NCI-H1092 treated with DMSO at 0.1 percent for 48 hours (cell line): ENCODE results near the gene EHD1.
A peak's percentile ranks its signal among the peaks of the same experiment; 100 is the strongest.
"Not testable (repeated sequence)": the region's sequence is repeated elsewhere in the genome, so short reads cannot be mapped to it uniquely, and the experiment has no call there.

Experiments
- DNase-seq: peaks from one replicate; lab custom pipeline; 2025; lab: John Stamatoyannopoulos, UW

The EHD1 gene

DNA sequence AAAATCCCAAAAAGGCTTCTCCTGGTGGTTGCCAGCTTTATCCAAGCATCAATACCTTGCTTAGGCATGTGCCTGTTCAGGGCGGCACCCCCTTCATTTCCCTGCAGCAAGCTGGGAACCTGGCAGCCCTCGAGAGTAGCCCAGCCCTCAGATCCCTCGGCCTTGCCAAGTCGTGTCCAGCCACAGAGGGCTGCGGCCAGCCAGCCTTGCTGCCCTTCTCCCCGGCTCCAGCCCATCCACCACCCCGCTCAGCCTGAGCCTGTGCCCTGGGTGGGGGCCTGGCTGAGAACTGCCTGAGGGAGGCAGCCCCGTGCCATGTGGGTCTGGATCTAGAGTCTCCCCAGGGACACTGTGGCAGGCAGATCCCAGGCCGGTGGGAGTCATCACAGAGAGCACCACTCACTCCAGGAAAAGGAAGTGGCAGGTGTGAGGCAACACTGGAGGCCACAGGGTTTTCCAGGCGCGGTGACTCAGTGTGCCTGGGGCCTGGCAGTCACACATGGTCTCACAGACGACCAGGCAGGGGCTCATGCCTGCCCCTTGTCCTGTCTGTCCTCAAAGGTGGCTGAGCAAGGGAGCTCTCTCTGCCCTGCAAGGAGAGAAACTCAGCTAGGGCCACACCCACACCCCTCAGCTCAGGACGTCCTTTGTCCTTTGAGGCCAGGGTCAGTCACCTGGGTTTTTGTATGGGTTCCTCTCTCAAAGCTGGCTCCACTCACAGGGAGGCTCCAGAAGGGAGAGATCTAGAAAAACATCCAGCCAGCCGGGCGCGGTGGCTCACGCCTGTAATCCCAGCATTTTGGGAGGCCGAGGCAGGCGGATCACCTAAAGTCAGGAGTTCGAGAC, 21.8 kb downstream of the EHD1 start:
- DNase-seq: no peak

DNA sequence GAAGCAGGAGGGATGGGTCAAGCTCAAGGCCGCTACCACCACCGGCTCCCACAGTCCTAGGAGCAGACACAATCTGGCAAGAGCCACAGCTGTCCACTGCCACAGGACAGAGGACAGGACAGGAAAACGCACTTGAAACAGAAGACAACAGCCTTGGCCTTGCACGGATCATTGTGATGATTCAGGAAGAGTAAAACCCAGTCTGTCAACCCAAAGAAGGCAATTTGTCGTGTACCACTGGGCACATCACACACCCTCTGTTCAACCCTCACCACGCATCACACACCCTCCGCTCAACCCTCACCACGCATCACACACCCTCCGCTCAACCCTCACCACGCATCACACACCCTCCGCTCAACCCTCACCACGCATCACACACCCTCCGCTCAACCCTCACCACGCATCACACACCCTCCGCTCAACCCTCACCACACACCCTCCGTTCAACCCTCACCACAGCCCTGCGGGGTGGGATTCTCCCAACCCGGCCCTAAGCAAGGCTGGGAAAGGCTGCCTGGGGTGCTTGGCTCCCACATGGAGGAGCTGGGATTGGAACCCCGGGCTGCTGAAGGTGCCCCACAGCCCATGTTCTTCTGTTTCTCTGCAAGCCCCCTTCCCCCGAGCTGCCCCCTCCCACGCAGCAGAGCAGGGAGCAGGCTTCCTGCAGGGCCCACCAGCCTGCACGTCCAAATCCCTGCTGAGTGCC, 22.7 kb downstream of the EHD1 start:
- no peak for DNase-seq

DNA sequence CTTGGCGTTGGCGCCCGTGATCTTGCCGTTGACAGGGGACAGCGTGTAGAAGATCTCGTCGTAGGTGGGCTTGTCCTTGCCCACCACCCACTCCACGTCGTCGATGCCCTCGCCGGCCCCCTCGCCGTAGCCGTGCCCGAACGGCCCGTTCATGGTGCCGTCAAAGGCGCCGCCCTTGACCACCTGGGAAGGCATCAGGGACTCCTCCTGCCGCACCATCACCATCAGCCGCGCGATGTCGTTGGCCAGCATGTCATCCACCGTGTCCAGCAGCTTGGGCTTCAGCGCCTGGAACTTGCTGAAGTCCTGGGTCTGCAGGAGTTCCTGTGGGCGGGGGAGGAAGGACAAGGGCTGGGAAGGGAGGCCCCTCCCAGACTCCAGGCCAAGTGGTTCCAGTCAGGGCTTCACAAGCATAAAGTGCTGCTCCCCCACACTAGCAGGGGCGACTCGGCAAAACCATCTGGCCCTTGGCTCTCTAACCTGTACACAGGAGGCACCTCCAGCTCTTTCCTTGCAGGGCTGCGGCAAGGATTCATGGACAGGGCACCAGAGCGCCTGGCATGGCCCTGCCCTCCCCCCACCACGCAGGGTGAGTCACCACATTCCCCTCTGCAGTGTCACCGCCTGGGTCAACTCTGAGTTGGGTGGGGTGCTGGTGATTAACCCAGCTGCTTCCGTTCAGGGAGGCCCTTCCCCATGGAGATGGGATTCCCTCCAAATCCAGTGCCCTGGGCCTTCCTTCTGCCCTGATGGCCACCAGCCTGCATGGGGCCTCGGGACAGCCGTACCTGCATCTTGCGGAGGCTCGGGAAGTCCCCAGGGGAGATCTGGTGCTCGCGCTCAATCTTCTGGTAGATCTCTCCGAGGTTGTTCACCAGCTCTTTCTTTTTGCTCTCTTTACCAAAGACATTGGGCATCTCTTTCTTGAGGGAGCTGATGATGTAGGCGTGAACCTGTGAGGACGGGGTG, 23.6 kb downstream of the EHD1 start:
- DNase-seq: no peak

DNA sequence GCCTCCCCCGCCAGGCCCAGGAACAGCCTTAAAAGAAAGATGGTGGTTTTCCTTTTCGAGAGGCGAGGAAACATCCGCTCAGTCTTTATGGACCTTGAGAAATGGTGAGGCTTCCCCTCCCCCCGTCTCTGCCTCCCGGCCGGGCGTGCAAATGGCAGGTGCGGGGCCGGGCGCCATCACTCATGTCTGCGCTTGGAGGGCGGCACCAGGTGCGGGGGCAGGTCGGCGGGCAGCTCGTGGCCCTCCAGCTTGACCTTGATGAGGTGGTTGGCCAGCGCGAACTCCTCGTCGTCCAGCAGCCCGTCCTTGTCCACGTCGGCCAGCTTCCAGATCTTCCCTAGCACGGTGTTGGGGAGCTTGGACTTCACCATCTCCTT, 24.3 kb downstream of the EHD1 start:
- no peak for DNase-seq

DNA sequence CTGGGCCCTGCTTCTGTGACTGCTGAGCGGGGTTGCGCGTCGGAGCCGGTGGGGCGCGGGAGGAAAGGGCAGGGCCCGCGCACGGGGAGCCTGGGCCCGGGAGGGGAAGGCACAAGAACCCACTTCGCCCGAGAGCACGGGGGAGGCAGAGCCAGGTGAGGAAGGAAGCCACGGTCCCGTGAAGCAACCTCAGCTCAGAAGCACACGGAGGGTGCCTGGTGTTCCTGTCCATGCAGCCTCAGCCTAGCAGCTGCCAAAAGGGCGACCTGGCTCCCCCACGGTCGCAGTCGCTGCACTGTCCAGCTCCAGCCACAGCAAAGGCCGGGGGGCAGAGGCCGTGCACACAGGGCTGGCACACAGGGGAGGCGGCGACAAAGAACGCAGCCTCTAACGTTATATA, 24.7 kb downstream of the EHD1 start:
- no peak for DNase-seq

DNA sequence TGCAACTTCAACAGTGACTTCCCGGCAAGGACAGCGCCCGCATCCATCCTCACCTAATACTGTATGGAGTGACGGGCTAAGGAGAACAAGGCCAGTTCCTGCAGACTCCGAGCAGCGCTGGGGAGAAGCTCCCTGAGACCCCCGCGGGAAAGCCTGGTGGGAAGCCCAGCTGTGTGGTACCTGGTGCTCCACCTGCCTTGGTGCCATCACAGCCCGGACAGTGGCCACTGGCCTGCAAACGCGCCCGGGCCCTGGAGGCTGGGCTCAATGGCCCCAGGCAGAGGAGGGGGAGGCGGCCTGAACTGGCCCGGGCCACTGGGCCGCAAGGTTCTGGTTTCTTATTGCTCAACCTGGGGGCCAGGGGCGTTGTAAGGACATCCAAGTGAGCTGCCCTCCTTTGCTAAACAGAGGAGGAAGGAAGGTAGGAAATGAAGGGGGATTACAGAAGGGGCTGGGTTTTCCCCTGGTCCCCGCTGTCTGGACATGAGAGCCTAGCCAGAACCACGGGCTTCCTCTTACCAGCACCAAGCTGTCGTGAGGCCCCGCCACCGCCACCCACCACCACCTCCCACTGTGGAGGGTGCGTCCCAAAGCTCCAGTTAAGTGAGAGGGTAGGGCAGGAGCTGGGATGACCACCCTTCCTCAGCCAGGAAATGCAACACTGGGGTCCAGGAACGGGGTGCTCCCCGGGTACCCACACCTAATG, 25.5 kb downstream of the EHD1 start:
- DNase-seq: no peak

DNA sequence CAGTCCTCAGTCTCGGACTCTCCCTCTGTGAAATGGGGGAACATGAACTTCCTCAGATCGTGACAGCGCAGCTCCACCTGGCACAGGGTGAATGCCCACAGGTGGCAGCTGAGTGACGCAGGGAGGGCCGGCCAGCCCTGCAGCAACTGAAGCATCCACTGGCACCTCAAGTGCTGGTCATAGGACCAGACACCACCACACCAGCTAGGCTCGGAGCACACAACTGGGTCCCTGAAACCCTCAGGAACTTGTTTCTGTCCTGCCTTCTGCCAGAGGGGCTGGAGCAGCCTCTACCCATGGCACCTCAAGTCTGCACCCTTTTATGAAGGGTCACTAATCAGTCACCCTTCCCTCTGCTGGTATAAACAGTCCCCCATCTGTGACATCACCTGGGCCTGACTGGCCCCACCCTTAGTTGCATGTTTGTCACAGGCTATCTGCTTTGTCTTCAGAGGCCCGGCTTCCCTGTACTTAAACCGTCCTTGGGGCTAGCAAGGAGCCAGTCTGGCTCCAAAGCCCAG, 26.5 kb downstream of the EHD1 start:
- DNase-seq: no peak

DNA sequence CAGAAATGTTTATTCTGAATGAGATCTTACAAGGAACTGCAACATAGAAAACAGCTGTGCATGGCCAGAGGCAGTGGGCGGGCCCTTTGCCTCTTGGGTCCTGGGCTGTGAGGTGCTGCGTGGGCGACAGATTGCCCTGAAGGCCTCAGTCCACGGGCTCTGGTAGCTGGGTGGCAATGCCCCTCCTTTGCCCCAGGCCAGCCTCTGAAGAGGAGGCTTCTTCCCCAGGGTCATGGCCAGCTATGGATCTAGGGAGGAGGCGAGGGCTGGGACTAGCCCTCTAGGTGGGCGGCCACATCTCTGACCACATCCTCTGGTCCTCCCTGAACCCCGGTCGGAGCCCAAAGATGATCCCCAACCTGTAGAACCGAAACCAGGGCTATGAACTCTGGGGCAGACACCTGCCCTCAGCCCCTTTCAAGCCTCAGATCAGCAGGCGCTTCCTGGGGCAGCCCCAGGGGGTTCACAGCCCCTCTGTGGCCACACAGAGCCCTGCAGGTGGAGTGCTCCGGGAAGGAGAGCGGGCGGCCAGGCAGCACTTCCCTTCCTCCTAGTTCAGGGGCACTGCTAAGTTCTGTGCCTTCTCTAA, 27.3 kb downstream of the EHD1 start:
- no peak for DNase-seq

DNA sequence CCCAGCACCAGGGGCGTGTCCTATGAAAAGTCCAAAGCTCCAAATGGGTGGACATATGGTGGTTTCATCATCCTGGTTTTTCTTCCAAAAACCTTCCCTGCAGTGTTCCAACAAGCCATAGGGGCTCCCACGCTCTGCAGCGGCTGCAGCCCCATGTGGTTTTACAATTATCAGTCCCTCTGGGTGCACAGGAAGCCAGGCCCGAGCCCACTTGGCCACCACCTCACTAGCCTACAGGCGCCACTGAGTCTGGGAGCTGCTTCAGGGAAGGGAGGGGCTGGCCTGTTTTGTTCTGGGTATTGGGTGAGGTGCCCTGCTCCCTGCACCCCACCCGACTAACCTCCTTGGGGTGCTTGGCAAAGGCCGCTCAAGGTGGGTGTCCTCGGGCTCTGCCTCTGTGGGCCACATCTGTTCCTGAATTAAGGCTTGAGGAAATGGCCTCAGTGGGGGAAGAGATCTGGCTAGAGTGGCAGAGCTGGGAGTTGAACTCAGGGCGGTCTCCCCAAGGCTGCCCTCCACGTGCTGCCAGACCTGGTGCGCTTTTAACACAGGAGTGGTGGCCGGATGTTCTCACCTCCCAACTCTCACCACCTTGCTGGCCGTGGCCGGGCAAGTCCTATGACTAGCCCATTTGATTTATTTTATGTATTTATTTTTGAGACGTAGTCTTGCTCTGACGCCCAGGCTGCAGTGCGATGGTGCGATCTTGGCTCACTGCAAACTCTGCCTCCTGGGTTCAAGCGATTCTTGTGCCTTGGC, 28.6 kb downstream of the EHD1 start:
- DNase-seq: no peak

DNA sequence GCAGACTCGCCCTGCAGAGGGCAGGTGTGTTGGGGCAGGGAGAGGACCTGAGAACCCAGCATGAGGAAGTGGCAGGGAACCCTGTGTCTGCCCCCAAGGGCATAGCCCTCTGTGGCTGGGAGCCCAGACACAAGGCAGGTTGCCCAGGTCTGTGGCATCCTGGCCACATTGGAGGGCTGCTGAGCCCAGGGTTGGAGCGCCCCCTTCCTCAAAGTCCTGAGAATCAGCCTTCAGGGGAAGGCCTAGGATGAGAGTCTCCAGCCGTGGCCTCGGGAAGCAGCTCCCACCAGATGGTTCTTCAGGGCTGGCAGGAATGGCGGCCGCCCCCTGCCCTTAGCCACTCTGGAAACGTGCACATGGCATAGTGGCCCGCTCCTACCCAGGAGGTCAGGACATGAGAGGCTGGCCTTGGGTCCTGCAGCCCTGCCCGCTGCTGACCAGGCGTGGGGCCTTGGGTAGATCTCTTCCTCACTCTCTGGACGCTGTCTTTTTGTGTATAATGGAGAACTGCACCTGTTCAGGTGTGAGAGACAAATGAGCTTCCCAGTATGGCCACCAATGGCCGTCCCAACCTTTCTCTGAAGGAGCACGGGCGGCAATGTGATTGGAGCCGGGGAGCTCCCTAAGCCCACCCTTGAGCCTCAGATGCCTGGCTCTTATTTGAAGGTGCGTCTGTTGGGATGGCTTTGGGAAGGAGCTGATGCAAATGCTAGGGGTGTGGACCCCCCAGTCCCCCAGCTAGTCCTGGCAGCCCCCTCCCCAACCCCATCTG, 29.4 kb downstream of the EHD1 start:
- peak; percentile 39 for DNase-seq

DNA sequence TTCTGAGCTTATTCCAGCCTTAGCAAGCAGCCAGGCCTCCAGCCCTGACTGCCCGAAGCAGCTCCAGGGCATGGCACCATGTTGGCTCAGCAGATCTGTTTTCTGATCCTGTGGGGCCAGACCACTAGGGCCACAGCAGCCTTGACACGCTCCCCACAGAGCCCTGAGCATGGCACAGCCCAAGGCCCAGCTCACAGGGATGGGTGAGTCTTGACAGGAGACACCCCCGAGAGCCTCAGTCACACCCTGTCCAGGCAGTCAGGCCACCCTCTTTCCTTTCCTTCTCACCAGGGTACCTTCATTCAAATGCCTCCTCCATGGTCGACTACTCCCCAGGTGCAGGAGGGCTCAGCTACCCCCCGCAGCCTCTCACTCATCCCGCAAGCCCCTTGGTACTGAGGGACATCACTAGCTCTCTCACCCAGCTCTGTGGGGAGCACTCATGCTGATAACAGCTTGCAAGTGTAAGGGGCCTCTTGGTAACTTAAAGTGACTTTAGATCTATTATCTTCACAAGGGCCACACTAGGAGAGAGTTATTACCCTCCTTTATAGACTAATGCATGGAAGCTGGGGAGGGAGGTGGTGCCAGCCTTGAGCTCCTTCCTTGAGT, 30.1 kb downstream of the EHD1 start:
- no peak for DNase-seq

DNA sequence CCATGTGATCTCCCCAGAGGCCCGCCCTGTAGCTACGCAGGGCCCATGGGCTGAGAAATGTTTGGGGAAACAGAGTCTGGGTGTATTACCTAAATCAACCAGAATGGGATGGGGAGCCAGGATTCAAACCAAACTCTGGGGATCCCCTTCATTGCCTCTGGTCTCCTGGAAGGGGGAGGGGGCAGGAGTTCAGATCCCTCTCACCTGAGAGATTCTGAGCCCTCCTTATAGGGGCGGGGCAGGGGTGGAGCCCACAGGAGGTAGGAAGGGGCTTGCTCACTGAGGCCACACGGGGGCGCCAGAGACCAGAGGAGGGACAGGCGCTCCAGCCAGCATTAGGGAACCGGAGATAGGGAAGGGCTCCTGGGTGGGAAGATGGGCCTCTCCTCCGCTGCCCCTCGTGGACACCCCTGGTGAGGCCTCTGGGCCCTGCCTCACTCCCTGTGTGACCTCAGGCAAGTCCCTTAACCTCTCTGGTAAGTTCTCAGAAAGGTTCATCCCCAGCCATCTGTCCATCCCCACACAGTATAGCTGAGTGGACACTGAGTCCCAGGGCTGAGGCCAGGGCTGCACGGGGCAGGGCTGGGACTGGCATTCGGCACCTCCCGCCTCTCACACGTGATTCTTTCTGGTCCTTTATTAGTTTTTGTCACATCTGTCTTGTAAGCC, 31.3 kb downstream of the EHD1 start:
- peak; percentile 92 for DNase-seq

DNA sequence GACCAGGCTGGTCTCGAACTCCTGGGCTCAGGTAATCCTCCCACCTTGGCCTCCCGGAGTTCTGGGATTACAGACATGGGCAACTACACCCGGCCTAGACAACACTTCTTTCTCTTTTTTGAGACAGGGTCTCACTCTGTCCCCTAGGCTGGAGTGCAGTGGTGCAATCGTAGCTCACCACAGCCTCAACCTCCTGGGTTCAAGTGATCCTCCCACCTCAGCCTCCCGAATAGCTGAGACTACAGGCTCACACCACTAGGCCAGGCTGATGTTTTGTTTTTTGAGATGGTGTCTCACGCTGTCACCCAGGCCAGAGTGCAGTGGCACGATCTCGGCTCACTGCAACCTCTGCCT, 32.7 kb downstream of the EHD1 start:
- DNase-seq: not testable (repeated sequence)

DNA sequence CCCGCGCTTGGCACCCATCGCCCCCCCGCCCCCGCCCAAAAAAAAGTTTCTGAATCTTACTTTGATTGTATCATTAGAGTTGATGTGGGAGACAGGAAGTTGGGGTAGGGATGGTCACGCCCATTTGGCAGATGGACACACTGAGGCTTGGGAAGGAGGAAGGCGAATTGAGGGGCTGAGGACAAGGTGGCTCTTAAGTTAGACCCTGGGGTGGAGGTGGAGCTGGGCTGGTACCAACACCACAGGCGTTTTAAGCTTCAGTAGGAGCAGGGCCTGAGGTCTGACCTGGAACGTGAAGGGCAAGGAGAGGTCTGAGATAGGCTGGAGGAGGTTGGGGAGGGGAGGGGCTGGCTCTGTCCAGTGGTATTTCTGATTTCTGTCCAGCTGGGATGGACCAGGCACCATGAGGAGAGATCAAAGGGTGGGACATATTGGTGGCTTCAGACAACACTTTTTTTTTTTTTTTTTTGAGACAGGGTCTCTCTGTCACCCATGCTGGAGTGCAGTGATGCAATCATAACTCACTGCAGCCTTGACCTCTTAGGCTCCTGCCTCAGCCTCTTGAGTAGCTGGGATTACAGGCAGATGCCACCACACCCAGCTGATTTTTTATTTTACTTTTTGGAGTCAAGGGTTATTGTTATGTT, 33.2 kb downstream of the EHD1 start:
- DNase-seq: no peak

DNA sequence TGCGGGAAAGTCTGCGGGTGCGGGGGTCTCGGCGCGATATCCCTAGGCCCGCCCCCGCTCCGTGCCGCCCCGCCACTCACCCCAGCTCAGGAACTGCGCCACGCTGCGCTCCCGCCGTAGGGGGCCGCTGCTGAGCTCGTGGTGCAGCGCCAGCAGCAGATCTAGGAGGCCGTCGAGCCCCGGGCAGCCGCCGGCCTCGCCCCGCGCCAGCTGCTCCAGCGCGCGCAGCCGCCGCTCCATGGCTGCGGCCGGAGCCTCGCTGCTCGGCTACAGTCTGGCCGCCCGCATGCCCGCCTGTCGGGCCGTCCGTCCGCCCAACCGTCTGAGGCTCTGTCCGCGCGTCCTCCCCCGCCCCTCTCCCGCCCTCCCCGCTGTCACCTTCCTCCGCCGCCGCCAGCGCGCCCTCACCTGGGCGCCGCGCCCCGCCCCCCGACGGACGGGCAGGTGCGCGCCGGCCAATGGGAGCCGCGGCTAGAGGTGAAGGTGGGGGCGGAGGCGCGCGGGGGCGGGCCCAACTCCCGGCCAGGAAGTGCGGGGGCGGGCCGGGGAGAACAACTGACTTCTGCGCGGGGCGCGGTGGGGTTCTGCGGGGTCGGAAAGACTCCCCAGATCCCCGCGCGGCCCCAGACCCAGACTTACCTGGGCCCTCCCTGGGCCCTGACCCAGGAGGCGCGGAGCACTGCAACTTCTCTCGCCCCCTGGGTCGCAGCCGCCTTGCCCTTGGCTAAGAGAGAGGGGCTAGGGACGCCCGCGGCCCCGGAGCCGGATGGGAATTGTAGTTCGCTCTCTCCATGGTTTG, 33.9 kb downstream of the EHD1 start, which contains the start of gene CDC42BPG:
Gene CDC42BPG, minus strand, starts transcription at position 324 of the 799 bp plus-strand sequence. Its CDS starts 84 bp downstream, at position 240.
- peak; percentile 53 for DNase-seq

DNA sequence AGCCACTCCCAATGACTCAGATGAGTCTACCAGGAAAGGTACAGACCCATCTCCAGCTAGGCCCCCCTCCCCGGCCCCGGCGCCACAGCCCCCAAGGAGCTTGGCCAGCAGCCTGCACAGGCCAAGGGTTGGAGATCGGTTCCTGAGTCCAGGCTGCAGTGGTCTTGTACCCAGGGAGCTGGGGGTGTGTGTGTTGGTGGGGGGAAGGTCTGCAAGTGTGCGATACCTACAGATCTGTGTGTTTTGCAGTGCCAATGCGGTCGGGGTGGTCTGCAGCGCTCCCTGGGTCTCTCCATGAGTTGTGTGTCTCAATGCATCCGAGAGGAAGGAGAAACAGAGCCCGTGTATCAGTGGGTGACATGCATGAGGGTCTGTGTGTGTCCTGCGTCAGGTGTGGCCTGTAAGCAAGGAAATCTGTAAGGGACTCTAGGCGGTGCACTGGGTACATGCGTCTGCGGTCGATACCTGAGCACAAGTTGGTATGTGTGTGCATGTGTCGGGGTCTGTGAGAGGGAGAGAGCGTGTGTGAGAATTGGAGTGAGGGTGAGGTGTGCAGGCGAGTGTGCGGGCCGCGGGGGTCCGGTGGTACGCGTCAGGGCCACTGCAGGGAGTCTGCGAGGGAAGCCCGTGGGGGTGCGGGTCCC, 34.6 kb downstream of the EHD1 start:
- DNase-seq: no peak
